Measurements from ENCODE around the gene INSR. TPM values are rescaled to one million over a fixed set of nuclear protein-coding genes. Genes with fewer than 3 reads are reported as not detected.
A peak's percentile ranks its signal among the peaks of the same experiment; 100 is the strongest.

Gene INSR
- total and polyA plus RNA-seq, 10 of the 15 experiments (the other 5 are each of a cell fraction or from before 2014, with no cell fraction given), result 4.2 to 34.9 (median 13.6) TPM

DNA sequence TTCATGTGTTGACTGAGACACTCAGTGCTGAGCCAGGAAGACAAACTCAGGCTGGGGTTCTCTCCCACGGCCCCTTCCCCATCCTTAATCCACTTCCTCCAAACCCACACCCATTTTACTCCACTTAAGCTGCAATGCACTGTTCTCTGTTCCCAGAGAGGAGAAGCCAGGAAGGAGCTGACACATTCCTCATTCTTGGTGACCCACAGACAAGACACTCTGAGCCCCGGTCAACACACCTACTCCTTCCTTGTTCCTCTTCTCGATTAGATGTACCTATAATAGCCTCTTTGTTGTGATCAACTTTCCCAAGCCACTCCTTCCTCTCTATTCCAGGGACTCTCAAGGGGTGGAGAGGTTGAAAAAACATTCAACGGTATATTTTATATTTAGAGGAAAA, 47.1 kb downstream of the INSR start (continued):
- TF ChIP-seq, protein P1, sequence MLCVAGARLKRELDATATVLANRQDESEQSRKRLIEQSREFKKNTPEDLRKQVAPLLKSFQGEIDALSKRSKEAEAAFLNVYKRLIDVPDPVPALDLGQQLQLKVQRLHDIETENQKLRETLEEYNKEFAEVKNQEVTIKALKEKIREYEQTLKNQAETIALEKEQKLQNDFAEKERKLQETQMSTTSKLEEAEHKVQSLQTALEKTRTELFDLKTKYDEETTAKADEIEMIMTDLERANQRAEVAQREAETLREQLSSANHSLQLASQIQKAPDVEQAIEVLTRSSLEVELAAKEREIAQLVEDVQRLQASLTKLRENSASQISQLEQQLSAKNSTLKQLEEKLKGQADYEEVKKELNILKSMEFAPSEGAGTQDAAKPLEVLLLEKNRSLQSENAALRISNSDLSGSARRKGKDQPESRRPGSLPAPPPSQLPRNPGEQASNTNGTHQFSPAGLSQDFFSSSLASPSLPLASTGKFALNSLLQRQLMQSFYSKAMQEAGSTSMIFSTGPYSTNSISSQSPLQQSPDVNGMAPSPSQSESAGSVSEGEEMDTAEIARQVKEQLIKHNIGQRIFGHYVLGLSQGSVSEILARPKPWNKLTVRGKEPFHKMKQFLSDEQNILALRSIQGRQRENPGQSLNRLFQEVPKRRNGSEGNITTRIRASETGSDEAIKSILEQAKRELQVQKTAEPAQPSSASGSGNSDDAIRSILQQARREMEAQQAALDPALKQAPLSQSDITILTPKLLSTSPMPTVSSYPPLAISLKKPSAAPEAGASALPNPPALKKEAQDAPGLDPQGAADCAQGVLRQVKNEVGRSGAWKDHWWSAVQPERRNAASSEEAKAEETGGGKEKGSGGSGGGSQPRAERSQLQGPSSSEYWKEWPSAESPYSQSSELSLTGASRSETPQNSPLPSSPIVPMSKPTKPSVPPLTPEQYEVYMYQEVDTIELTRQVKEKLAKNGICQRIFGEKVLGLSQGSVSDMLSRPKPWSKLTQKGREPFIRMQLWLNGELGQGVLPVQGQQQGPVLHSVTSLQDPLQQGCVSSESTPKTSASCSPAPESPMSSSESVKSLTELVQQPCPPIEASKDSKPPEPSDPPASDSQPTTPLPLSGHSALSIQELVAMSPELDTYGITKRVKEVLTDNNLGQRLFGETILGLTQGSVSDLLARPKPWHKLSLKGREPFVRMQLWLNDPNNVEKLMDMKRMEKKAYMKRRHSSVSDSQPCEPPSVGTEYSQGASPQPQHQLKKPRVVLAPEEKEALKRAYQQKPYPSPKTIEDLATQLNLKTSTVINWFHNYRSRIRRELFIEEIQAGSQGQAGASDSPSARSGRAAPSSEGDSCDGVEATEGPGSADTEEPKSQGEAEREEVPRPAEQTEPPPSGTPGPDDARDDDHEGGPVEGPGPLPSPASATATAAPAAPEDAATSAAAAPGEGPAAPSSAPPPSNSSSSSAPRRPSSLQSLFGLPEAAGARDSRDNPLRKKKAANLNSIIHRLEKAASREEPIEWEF (IDR thresholded peaks at IDR 0.05; ENCODE audit: insufficient replicate concordance, low read depth, low read length), result no peak
- TF ChIP-seq NR2C1 (IDR thresholded peaks at IDR 0.05) (no peak), PAX8 (IDR thresholded peaks at IDR 0.05) (no peak), ZZZ3 (IDR thresholded peaks at IDR 0.05; ENCODE audit: control insufficient read depth, insufficient read length, low read depth) (no peak), IKZF2 (IDR thresholded peaks at IDR 0.05) (peak; percentile 76 to 77), CHD4 (IDR thresholded peaks at IDR 0.05) (no peak), POLR2AphosphoS5 (IDR thresholded peaks at IDR 0.05; ENCODE audit: low read length) (no peak), HDGF (IDR thresholded peaks at IDR 0.05) (peak; percentile 58; the same call in 1 of the 2 replicates), RB1 (IDR thresholded peaks at IDR 0.05; ENCODE audit: borderline replicate concordance) (no peak), MTA2 (IDR thresholded peaks at IDR 0.05; ENCODE audit: low read depth) (no peak), CBX5 (IDR thresholded peaks at IDR 0.05; ENCODE audit: low read depth) (no peak), GABPA (IDR thresholded peaks at IDR 0.05; ENCODE audit: low read depth) (no peak), YY1 (IDR thresholded peaks at IDR 0.05; ENCODE audit: low read depth, low read length) (no peak), IKZF1 (conservative IDR thresholded peaks at IDR 0.05) (peak; percentile 77), FOXM1 (IDR thresholded peaks at IDR 0.05; ENCODE audit: low read depth, low read length) (no peak), NFYA (IDR thresholded peaks at IDR 0.05; ENCODE audit: borderline replicate concordance, low read depth, low read length) (no peak), SMAD1 (IDR thresholded peaks at IDR 0.05; ENCODE audit: low read depth, partially characterized antibody) (no peak)
- TF ChIP-seq, protein P2, sequence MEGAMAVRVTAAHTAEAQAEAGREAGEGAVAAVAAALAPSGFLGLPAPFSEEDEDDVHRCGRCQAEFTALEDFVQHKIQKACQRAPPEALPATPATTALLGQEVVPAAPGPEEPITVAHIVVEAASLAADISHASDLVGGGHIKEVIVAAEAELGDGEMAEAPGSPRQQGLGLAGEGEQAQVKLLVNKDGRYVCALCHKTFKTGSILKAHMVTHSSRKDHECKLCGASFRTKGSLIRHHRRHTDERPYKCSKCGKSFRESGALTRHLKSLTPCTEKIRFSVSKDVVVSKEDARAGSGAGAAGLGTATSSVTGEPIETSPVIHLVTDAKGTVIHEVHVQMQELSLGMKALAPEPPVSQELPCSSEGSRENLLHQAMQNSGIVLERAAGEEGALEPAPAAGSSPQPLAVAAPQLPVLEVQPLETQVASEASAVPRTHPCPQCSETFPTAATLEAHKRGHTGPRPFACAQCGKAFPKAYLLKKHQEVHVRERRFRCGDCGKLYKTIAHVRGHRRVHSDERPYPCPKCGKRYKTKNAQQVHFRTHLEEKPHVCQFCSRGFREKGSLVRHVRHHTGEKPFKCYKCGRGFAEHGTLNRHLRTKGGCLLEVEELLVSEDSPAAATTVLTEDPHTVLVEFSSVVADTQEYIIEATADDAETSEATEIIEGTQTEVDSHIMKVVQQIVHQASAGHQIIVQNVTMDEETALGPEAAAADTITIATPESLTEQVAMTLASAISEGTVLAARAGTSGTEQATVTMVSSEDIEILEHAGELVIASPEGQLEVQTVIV (IDR thresholded peaks at IDR 0.05; ENCODE audit: borderline replicate concordance, partially characterized antibody), result no peak
- TF ChIP-seq, protein P3, sequence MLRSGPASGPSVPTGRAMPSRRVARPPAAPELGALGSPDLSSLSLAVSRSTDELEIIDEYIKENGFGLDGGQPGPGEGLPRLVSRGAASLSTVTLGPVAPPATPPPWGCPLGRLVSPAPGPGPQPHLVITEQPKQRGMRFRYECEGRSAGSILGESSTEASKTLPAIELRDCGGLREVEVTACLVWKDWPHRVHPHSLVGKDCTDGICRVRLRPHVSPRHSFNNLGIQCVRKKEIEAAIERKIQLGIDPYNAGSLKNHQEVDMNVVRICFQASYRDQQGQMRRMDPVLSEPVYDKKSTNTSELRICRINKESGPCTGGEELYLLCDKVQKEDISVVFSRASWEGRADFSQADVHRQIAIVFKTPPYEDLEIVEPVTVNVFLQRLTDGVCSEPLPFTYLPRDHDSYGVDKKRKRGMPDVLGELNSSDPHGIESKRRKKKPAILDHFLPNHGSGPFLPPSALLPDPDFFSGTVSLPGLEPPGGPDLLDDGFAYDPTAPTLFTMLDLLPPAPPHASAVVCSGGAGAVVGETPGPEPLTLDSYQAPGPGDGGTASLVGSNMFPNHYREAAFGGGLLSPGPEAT (IDR thresholded peaks at IDR 0.05; ENCODE audit: low read depth), result peak; percentile 15; the same call in 1 of the 2 replicates
- TF ChIP-seq, protein P4, sequence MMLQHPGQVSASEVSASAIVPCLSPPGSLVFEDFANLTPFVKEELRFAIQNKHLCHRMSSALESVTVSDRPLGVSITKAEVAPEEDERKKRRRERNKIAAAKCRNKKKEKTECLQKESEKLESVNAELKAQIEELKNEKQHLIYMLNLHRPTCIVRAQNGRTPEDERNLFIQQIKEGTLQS (IDR thresholded peaks at IDR 0.05; ENCODE audit: borderline replicate concordance, extremely low read depth, low read depth, low read length), result no peak
- TF ChIP-seq, protein P5, sequence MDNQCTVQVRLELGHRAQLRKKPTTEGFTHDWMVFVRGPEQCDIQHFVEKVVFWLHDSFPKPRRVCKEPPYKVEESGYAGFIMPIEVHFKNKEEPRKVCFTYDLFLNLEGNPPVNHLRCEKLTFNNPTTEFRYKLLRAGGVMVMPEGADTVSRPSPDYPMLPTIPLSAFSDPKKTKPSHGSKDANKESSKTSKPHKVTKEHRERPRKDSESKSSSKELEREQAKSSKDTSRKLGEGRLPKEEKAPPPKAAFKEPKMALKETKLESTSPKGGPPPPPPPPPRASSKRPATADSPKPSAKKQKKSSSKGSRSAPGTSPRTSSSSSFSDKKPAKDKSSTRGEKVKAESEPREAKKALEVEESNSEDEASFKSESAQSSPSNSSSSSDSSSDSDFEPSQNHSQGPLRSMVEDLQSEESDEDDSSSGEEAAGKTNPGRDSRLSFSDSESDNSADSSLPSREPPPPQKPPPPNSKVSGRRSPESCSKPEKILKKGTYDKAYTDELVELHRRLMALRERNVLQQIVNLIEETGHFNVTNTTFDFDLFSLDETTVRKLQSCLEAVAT (IDR thresholded peaks at IDR 0.05), result no peak

All from GM12878 (cell line).